GM12874 (cell line): ENCODE data around the gene BFAR.
"Not testable (repeated sequence)": the region's sequence is repeated elsewhere in the genome, so short reads cannot be mapped to it uniquely, and the experiment has no call there.

ENCODE experiments used
- CTCF ChIP-seq: IDR thresholded peaks from 2 replicates; pipeline ENCODE4 v1.5.1; 2011; ENCODE audit warnings: low read depth, mild to moderate bottlenecking, control low read depth, low read length, moderate library complexity; ENCODE audit not compliant: insufficient read depth

The BFAR gene

GRCh38 chr16:14694129-14694528 lies 61.4 kb downstream of the BFAR start, which contains the start of gene PLA2G10:
PLA2G10 (minus strand) TSS chr16:14694308; CDS start chr16:14694229, 79 bp downstream.
- TF ChIP-seq CTCF = not testable (repeated sequence)

GRCh38 chr16:14703156-14704011 lies 70.6 kb downstream of the BFAR start, which contains the start of gene NPIPA3:
NPIPA3 (plus strand) TSS chr16:14703411; CDS start chr16:14708944, 5,533 bp downstream.
- not testable (repeated sequence) for TF ChIP-seq CTCF
